ENCODE results near the gene CCDC188. TPM values are rescaled to one million over a fixed set of nuclear protein-coding genes. Genes with fewer than 3 reads are reported as not detected.

The CCDC188 gene
- total and polyA plus RNA-seq, 2 of the 8 experiments (the other 6 are each of a cell fraction or from before 2014, with no cell fraction given): not detected

DNA sequence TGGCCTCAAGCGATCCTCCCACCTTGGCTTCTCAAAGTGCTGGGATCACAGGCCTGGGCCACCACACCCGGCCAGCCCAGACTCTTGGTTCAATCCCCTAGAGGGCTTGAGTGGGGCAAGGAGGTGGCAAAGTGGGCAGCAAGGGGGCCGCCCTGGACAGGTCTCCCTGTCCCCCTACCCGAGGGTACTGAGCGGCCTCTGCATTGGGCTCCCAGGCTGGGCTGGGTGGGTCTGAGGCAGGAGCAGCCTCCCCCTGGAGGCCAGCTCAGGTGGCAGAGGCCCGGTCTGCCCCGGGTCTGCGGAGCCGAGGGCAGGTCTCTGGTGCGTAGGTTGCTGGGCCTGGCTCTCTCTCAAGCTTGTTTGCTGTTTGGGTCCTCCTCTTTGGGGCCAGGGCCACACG, 22.4 kb upstream of the CCDC188 start:
- no peaks in the 10 kb centered on the region for H3K79me1 ChIP-seq (ENCODE audit: low read depth, low read length)
- H4K20me1 ChIP-seq (replicated peaks in 1 of 2; ENCODE audit: control insufficient read depth in 1 of 2, insufficient read depth in 2 of 2, low read length in 2 of 2): no peaks in the 10 kb centered on the region
- 86% methylated on average over 11 of the region's 11 CpGs; no CpG with 5 or more reads in 1 of the 2 experiments for WGBS, 2 experiments (ENCODE audit: extremely low coverage in 1 of 2, insufficient coverage in 1 of 2, insufficient read length in 1 of 2, insufficient replicate concordance in 2 of 2, low coverage in 1 of 2, low lambda C conversion rate in 2 of 2, missing lambda C conversion rate in 1 of 2)
- no peak overlapping the region for H4K8ac ChIP-seq (ENCODE audit: extremely low read depth, insufficient read depth, low read length)
- CTCF ChIA-PET (ENCODE audit: partially characterized antibody): interaction anchor here (0.7 to 4.6 kb wide), 8 partner anchors 13 to 203 kb away, joined by 3 to 15 read pairs (median 6); no protein-coding TSS in a partner anchor
- no peaks in the 10 kb centered on the region for H3K27me3 ChIP-seq (replicated peaks in 1 of 4; ENCODE audit: control insufficient read depth in 3 of 4, extremely low read depth in 1 of 4, insufficient read depth in 3 of 4, low read length in 3 of 4)
- POLR2A ChIA-PET (ENCODE audit: partially characterized antibody): interaction anchor here (0.7 kb wide), 1 partner anchor 47 kb away, joined by 3 read pairs; no protein-coding TSS in a partner anchor
- H2AFZ ChIP-seq (ENCODE audit: low read length): no peak overlapping the region
- H2BK12ac ChIP-seq (ENCODE audit: low read depth, low read length): no peak overlapping the region
- H4K5ac ChIP-seq (ENCODE audit: insufficient read length, low read depth, low read length): no peak overlapping the region
- H3K23ac ChIP-seq (ENCODE audit: insufficient read length): no peak overlapping the region
- H3K36me3 ChIP-seq (ENCODE audit: control insufficient read depth in 2 of 4, insufficient read depth in 4 of 4, low read length in 3 of 4): no peaks in the 10 kb centered on the region
- H3K79me2 ChIP-seq (ENCODE audit: control insufficient read depth in 1 of 2, insufficient read depth in 2 of 2, low read length in 2 of 2): no peaks in the 10 kb centered on the region
- no peak overlapping the region for H3K27ac ChIP-seq (ENCODE audit: low read depth, low read length)
- no peak overlapping the region for H3K56ac ChIP-seq (replicated peaks; ENCODE audit: insufficient read length, low read depth, low read length)
- H3K4me2 ChIP-seq (ENCODE audit: insufficient read depth in 1 of 2, low read depth in 2 of 2, low read length in 2 of 2): no peak overlapping the region
- no peak overlapping the region for H4K91ac ChIP-seq (replicated peaks; ENCODE audit: insufficient read length, low read length)
- no peak overlapping the region for H3K14ac ChIP-seq (ENCODE audit: insufficient read length)
- H2BK5ac ChIP-seq (ENCODE audit: low read depth, low read length): no peak overlapping the region
- H3K4me3 ChIP-seq (ENCODE audit: extremely low read depth in 1 of 4, insufficient read depth in 2 of 4, low read depth in 3 of 4, low read length in 4 of 4): no peak overlapping the region
- no peak for TF ChIP-seq MAFK (IDR thresholded peaks at IDR 0.05; ENCODE audit: low read depth, low read length)
- H2BK20ac ChIP-seq (ENCODE audit: low read length): no peak overlapping the region
- H2BK15ac ChIP-seq (ENCODE audit: low read length): no peak overlapping the region
- no peak overlapping the region for H3K4ac ChIP-seq (replicated peaks; ENCODE audit: insufficient read length, low read depth, low read length)
- H2AK5ac ChIP-seq (ENCODE audit: low read depth, low read length): no peak overlapping the region
- FAIRE-seq (no peak), DNase-seq (ENCODE audit: low read depth in 1 of 2, low spot score in 2 of 2) (no peak)
- H2BK120ac ChIP-seq (replicated peaks; ENCODE audit: low read depth, low read length): no peak overlapping the region
- H3K23me2 ChIP-seq (ENCODE audit: low read depth, low read length): no peaks in the 10 kb centered on the region
- no peaks in the 10 kb centered on the region for H3K9me3 ChIP-seq (ENCODE audit: insufficient read depth in 2 of 2, low read depth in 1 of 2, low read length in 1 of 2)
- no peak overlapping the region for H3K9ac ChIP-seq (replicated peaks in 1 of 4; ENCODE audit: extremely low read depth in 1 of 4, low read depth in 3 of 4, low read length in 3 of 4)
- H3K4me1 ChIP-seq (replicated peaks in 1 of 4; ENCODE audit: control insufficient read depth in 3 of 4, insufficient read depth in 4 of 4, low read length in 3 of 4): peaks cover 0 to 8% (median 0%) of the 10 kb centered on the region in 4 experiments; a peak in 2 of 7 replicates
- H3K18ac ChIP-seq (ENCODE audit: extremely low read depth, low read length): no peak overlapping the region
